ENCODE measurements around the gene AMHR2.
"Not testable (repeated sequence)": the region's sequence is repeated elsewhere in the genome, so short reads cannot be mapped to it uniquely, and the experiment has no call there.

The AMHR2 gene

GRCh38 chr12:53423597-53423996, at the start of gene AMHR2:
Gene AMHR2, plus strand, starts transcription at chr12:53423855. Its CDS starts 80 bp downstream, at chr12:53423935.
- no peak for DNase-seq (ENCODE audit: low read depth, low spot score)

DNA sequence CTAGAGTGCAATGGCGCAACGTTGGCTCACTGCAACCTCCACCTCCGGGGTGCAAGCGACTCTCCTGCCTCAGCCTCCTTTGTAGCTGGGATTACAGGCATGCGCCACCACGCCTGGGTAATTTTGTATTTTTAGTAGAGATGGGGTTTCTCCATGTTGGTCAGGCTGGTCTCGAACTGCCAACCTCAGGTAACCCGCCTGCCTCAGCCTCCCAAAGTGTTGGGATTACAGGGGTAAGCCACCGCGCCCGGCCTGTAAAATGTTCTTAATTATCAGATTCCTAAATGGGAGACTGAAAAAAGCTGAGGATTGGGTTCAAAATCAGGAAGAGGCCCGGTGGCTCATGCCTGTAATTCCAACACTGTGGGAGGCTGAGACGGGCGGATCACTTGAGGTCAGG, 49.4 kb upstream of the AMHR2 start:
- DNase-seq (ENCODE audit: low read depth, low spot score): not testable (repeated sequence)

- no peak for DNase-seq (ENCODE audit: low read depth, low spot score)
These were observed 46.9 kb upstream of the AMHR2 start for GRCh38 chr12:53376747-53377146.

GRCh38 chr12:53378222-53378621, 45.4 kb upstream of the AMHR2 start:
- no peak for DNase-seq (ENCODE audit: low read depth, low spot score)

DNA sequence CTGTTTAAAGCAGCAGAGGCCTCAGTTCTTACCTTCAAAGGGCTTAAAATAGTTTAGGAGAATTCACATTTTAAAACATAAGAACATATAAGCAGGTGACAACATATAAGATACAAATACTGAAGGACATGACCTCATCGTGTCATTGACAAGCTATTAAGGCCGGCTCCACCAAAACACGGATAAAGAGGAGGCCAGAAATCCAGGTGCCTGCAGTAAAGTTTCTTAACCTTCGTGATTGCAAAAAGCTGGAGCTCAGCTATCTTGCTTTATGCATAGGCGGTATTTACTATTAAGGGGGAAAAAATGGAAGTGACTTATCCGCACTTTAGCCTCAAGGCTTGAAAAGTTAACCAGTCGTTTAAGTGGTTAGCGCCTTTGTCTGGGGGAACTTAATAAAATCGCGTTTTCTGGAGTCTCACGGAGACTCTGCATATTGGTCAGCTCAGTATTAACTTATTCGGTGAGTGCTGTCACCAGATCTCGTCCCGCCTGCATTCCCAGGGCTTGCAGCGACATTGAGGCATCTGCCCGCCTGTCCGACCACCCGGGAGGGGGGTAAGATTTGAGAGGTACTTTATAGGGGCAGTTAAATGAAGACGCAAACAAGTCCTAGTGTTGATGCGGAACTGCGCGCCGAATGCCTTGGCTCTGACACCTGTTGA, 44.8 kb upstream of the AMHR2 start:
- DNase-seq (ENCODE audit: low read depth, low spot score): no peak

DNA sequence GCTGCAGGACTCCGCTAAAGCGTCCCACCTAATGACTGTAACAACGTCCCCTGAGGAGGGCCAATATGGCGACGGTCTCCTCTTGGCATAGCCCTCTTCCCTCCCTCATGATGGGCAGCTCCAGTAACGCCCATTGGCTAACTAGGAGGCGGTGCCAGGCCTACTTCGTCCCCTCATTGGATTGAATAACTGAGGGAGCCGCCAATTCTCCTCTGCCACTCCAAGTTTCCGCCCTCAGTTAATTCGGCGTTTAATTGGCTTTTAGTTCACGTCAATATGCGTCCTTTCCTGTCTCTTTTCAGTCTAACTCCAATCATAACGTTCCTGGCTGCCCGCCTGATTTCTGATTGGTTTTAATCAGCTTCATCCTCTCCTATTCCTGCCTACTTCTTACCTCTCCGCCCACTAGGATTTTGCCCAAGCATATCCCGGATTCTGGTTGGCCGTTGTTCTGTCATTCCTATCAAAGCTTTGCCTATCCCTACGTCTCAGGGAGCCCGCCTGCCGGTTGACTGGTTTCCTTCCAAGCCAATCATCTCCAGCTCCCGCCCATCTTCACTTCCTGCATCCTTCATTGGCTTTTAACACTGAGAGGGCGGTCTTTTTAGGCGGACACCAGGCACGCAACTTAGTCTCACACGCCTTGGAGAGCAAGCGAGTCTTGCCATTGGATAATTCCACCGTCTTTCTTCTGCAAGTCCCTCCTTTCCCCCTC, 44.1 kb upstream of the AMHR2 start:
- DNase-seq (ENCODE audit: low read depth, low spot score): peak; percentile 96

DNA sequence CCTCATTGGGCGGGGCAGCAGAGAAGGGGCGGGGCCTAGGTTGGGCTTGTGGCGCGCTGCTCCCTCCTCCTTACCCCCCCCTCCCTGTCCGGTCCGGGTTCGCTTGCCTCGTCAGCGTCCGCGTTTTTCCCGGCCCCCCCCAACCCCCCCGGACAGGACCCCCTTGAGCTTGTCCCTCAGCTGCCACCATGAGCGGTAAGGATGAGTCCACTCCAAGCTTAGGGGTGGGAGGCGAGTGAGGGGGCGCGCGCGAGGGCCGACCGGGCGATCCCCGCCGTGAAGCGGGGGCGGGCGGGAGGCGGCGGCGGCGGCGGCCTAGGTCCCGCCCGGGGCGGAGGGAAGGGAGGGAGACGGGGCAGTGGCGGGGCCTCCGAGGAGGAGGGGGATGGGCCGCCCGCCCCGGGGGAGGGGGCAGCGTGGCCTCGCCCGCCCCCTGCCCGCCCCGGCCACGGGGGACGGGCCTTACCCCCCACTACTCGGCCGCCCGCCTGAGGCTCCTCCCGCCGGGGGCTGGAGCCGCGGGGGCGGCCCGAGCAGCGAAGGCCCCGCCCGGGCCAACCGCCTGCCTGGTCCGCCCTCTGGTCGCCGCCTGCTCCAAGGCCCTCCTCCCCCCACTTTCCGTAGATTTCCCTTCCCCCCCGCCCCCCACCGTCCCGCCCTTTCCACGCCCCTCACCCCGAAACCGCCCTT, 43.4 kb upstream of the AMHR2 start, which contains the start of gene SP1:
SP1 (plus strand) TSS at position 73 of the 690 bp plus-strand sequence; CDS start at position 189, 116 bp downstream.
- DNase-seq (ENCODE audit: low read depth, low spot score): peak; percentile 69

DNA sequence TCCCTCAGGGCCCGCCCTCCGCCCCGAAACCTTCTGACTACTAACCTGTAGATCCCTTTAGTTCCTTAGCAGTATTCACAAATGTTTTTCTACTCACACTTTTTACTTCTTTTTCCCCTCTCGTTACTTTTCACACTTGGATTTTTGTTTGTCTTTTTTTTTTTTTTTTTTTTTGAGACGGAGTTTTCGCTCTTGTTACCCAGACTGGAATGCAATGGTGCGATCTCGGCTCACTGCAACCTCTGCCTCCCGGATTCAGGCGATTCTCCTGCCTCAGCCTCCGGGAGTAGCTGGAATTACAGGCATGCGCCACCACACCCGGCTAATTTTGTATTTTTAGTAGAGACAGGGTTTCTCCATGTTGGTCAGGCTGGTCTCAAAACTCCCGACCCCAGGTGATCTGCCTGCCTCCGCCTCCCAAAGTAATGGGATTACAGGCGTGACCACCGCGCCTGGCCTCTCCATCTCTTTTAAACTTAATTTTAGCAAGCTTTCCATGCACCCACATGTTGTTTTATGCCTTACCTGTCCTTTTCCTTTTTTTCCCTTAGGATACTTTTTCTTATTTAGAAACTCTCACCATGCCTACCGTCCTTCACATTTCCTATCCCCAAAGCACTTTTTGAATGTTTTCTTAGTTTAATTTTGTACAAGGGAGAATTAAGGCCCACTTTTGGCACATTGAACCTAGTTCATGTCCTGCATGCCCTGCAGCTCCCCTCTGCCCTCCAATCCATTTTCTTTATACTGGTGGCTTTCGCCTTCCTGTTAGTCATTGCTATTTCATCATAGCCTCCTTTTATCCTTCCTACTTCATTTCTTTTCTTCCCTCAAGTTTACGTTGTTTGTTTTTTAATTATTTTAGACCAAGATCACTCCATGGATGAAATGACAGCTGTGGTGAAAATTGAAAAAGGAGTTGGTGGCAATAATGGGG, 42.6 kb upstream of the AMHR2 start:
- no peak for DNase-seq (ENCODE audit: low read depth, low spot score)

GRCh38 chr12:53381731-53382630, 41.7 kb upstream of the AMHR2 start:
- no peak for DNase-seq (ENCODE audit: low read depth, low spot score)

- DNase-seq (ENCODE audit: low read depth, low spot score): no peak
These were observed 40.4 kb upstream of the AMHR2 start for GRCh38 chr12:53383258-53383657.

- DNase-seq (ENCODE audit: low read depth, low spot score): not testable (repeated sequence)
These were observed 37.3 kb upstream of the AMHR2 start for GRCh38 chr12:53386381-53386780.

GRCh38 chr12:53388932-53389331, 34.7 kb upstream of the AMHR2 start:
- DNase-seq (ENCODE audit: low read depth, low spot score): no peak

DNA sequence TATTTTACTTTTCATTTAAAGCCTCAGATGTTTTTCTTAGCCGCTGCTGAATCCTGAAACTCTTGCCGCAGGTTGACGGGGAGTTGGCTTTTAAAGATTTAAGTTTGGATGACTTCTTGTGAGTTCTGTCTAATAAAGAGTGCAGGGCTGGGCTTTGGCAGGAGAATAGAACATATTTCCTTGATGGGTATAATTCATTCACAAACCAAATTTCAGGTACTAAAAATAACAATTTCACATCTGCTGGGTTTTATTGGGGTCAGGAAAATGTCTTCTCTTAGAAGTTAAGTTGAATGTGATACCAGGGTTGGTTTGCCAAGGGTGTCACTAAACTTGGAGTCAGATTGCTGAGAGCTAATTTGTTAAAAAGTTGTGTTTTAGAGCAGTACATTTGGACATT, 34.0 kb upstream of the AMHR2 start:
- DNase-seq (ENCODE audit: low read depth, low spot score): no peak

DNA sequence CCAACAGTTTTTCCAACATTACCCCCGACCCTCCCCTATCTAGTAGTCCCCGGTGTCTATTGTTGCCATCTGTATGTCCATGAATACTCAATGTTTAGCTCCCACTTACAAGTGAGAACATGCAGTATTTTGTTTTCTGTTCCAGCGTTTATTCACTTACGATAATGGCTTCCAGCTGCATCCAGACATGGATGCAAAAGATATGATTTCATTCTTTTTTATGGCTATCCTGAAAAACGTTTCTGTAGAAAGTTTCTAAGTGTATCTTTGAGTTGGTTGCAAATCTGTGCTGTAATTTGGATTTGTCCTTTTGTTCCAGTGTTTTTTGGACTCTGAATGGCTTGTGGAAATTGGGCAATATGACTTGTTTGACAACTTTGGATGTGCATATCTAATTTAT, 31.9 kb upstream of the AMHR2 start:
- DNase-seq (ENCODE audit: low read depth, low spot score): no peak

- no peak for DNase-seq (ENCODE audit: low read depth, low spot score)
These were observed 23.8 kb upstream of the AMHR2 start for GRCh38 chr12:53399896-53400295.

DNA sequence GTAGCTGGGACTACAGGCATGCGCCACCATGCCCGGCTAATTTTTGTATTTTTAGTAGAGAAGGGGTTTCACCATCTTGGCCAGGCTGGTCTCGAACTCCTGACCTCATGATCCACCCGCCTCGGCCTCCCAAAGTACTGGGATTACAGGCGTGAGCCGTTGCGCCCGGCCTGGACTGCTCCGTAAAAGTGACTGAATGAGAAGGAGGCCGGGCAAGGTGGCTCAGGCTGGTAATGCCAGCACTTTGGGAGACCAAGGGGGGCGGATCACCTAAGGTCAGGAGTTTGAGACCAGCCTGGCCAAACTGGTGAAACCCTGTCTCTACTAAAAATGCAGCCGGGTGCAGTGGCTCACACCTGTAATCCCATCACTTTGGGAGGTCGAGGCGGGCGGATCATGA, 21.3 kb upstream of the AMHR2 start:
- not testable (repeated sequence) for DNase-seq (ENCODE audit: low read depth, low spot score)

GRCh38 chr12:53402871-53403270, 20.8 kb upstream of the AMHR2 start:
- no peak for DNase-seq (ENCODE audit: low read depth, low spot score)

DNA sequence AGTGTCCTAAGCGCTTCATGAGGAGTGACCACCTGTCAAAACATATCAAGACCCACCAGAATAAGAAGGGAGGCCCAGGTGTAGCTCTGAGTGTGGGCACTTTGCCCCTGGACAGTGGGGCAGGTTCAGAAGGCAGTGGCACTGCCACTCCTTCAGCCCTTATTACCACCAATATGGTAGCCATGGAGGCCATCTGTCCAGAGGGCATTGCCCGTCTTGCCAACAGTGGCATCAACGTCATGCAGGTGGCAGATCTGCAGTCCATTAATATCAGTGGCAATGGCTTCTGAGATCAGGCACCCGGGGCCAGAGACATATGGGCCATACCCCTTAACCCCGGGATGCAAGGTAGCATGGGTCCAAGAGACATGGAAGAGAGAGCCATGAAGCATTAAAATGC, 12.7 kb upstream of the AMHR2 start:
- DNase-seq (ENCODE audit: low read depth, low spot score): no peak

GRCh38 chr12:53413485-53414204, 10.0 kb upstream of the AMHR2 start:
- DNase-seq (ENCODE audit: low read depth, low spot score): no peak
